GM12892 (cell line): Measurements from ENCODE around the gene NPIPB12.
"Not testable (repeated sequence)": the region's sequence is repeated elsewhere in the genome, so short reads cannot be mapped to it uniquely, and the experiment has no call there.

Experiments
- POLR2A ChIP-seq: IDR thresholded peaks from 2 replicates; pipeline ENCODE4 v1.6.1; 2011; ENCODE audit warnings: low read depth, low read length, control low read depth
- POLR2AphosphoS5 ChIP-seq: IDR thresholded peaks from 2 replicates; pipeline ENCODE4 v1.6.1; 2011; ENCODE audit warnings: low read depth, low read length, control low read depth
- TAF1 ChIP-seq: IDR thresholded peaks from 2 replicates; pipeline ENCODE4 v1.6.1; 2011; ENCODE audit warnings: low read depth, mild to moderate bottlenecking, control low read depth, low read length, borderline replicate concordance

- not testable (repeated sequence) for TF ChIP-seq POLR2A, POLR2AphosphoS5, TAF1
Observed at GRCh38 chr16:29466904-29467303, 39.3 kb downstream of the NPIPB12 start.
